Omental fat pad (tissue), 4 donors: Measurements from ENCODE around the gene AKAIN1. TPM values are rescaled to one million over a fixed set of nuclear protein-coding genes. Genes with fewer than 3 reads are reported as not detected.

ENCODE experiments used
- ATAC-seq: fragments of 150-250 bp; one replicate; pipeline ENCODE4 v1.9.1; 2016; ENCODE audit warnings: mild to moderate bottlenecking, moderate library complexity; ENCODE audit not compliant: low FRiP score
- DNase-seq: peaks from one replicate; pipeline ENCODE4 v3.0.0-alpha.2; 2019; ENCODE audit warnings: low spot score
- total RNA-seq, 4 donors: library from RNA; depleted of rRNA; stranded (reverse); fragments of >200 nt; gene quantifications; one replicate each; pipeline ENCODE4 v1.1.0, GENCODE V29; 2016
- TF ChIP-seq, protein P1 (sequence below), 3 donors: fragments of 450-650 bp; IDR thresholded peaks; one replicate each; pipeline ENCODE4 v1.5.1; 2016 to 2017; ENCODE audit warnings: antibody characterized with exemption in 3 of 3, mild to moderate bottlenecking in 3 of 3, moderate library complexity in 2 of 3

The AKAIN1 gene
- total RNA-seq, 4 donors from 2014 or later: not detected

DNA sequence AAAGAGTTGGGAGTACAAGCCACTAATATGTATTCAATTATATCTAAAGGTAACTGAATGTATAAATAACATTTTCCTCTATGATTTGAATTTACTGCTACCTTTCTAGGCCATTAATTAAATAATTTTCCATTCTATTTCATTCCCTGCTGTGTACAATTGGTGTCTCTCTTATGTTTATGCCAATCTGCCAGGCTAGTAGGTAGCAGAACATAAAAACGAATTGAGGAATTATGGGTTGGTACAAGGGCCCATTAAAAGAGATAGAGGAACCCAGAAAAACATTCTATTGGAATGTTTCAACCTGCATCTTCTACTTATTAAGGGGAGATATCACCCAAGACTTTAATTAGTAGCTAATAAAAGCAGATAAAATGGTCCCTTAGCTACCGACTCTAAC lies 32.2 kb downstream of the AKAIN1 start:
- DNase-seq (no peak), ATAC-seq (no peak)
- TF ChIP-seq, protein P1, sequence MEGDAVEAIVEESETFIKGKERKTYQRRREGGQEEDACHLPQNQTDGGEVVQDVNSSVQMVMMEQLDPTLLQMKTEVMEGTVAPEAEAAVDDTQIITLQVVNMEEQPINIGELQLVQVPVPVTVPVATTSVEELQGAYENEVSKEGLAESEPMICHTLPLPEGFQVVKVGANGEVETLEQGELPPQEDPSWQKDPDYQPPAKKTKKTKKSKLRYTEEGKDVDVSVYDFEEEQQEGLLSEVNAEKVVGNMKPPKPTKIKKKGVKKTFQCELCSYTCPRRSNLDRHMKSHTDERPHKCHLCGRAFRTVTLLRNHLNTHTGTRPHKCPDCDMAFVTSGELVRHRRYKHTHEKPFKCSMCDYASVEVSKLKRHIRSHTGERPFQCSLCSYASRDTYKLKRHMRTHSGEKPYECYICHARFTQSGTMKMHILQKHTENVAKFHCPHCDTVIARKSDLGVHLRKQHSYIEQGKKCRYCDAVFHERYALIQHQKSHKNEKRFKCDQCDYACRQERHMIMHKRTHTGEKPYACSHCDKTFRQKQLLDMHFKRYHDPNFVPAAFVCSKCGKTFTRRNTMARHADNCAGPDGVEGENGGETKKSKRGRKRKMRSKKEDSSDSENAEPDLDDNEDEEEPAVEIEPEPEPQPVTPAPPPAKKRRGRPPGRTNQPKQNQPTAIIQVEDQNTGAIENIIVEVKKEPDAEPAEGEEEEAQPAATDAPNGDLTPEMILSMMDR (IDR thresholded peaks at IDR 0.05): no peak

DNA sequence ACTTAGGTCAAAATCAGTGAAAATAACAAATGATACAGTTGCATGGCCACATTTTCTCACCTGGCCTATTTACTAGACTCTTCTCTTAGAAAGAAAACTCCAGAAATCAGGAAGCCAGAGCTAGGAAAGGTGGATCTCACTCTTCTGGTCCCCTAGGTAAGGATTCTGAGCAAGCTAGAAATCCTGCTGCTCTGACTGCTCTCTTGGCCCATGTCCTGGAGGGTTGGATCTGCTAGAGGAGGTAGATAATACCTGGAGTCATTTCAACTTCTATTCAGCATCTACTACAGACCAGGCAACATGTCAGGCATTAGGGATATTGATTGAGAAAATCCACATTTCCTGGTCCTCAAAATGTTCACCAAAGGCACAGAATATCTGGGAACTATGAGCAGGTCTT lies 34.9 kb downstream of the AKAIN1 start:
- ATAC-seq: no peak
- no peak for DNase-seq
- TF ChIP-seq, protein P1 (IDR thresholded peaks at IDR 0.05): no peak

DNA sequence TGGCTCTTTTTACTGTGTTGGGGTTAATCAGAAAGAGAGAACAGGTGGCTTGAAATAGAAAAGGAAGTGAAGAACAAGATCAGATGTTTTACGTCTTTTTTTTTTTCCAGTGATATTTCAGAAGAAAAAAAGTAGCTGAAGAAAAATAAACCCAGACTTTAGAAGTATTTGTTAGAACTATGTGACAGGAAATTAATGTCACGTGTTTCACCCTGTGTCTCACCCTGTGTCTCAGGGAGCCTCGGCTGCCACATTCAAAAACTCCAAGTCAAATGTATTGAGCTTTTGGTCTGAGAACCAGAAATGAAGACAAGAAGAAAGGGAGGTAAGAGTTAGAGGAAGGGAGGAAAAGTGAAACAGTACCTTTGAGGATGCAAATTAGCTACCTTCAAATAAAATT lies 38.0 kb downstream of the AKAIN1 start:
- ATAC-seq (no peak), DNase-seq (no peak)
- TF ChIP-seq, protein P1 (IDR thresholded peaks at IDR 0.05): no peak

DNA sequence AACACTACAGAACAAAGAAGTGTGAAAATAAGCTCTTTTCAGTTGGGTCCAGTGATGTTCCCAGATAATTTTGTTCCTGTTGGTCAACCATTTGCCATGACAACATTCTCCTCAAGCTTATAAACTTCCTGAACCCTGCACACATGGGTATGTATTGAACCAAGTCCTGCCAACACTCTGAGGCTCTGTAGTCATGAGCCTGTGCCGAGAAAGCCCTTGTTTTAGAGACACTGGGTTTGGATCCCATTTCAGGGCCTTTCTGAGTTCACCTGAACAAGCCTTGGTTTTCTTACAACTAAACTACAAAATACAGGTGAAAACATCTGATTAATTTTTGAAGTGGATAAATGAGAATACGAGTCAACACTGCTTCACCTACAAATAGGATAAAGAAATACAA lies 38.5 kb downstream of the AKAIN1 start:
- DNase-seq: no peak
- TF ChIP-seq, protein P1 (IDR thresholded peaks at IDR 0.05): no peak
- ATAC-seq: no peak

DNA sequence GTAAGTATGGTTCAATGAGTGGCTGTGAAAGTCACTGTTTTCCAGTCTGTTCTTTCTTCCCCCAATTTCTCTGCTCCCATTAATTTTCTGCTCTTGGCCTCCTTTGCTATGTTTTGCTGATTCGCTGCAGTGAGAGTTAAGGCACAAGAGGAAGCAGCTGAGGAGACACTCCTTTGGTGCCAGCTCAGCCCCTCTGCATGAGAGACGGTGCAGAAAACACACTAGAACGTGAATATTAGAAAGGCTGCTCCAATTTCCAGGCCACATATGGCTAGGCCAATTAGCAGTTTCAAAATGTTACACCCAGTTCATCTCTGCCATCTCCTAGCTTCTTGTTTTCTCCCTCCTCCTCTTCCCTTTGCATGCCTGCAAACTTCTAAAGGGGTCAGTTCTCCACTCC lies 38.9 kb downstream of the AKAIN1 start:
- DNase-seq (no peak), ATAC-seq (no peak)
- TF ChIP-seq, protein P1 (IDR thresholded peaks at IDR 0.05): no peak

DNA sequence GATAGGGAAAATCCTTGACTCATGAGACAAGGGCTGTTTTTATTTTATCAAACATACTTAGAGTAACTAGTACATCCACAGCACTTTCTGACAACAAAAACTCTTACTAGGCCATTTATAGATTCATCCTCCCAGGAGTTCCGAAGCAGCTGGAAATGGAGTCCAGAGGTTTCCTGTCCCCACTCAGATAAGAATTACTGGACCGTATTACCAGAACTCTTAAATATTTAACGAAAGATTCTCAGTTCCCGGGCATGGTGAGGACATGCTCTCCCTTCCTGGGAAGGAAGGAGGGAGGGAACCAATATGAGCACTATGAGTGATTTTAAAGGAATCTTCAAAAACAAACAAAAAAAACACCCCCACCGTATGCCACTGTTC lies 41.2 kb downstream of the AKAIN1 start:
- TF ChIP-seq, protein P1 (IDR thresholded peaks at IDR 0.05): no peak
- ATAC-seq (no peak), DNase-seq (no peak)

DNA sequence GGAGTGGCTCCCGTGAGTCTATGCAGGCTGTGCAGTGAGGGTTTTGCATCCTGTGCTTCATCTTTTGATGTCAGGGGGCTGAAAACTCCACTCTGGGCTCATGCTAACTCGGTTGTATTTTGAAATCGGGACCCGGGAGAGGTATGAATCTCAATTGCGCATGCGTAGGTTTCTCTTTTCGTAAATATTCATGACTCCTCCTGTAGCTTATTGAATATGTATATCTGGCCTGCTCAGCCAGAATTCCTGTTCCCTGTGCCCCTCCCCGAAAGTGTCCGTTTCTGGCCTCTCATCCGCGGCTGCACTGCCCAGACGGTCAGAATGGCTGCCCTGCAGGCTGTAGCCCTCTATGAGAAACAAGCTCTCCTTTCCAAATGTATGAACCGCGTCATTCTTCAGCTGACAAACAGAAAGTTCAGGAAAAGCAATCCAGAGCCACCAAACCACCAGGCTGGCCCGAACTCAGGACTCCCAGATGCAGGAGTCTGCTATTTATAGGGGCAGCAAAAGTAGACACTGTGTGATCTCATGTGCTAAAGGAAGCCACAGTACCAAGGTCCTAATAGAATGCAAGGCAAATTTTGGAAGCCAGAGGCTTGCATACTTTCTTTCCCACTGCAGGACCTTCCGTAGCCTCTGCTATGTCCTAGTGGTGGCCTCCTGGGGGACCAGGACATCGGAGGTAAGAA lies 41.7 kb downstream of the AKAIN1 start:
- DNase-seq (no peak), ATAC-seq (no peak)
- TF ChIP-seq, protein P1 (IDR thresholded peaks at IDR 0.05): no peak
